ENCODE data around the gene MMP7.

MMP7 gene

DNA sequence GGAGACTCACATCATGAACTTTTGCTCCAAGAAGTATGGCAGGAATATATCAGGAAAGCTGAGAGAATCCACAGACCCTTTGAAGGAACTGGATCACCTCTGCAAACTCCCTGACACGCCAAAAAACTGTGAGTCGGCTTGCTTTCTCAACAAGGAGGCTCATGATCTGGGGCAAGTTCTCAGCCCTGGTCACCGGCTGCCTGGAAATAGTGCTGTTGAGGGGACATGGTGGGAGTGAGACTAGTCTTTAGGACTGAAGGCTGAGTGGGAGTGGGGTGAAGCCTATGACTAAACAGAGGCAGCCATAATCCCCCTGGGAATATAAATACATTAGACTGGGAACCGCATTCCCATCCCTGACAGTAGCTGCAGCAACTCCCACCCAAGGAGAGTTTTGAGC lies 8.4 kb upstream of the MMP7 start:
- DNase-seq (ENCODE audit: low read depth): no peak
- TF ChIP-seq, protein P1, sequence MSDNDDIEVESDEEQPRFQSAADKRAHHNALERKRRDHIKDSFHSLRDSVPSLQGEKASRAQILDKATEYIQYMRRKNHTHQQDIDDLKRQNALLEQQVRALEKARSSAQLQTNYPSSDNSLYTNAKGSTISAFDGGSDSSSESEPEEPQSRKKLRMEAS (IDR thresholded peaks at IDR 0.05; ENCODE audit: low read depth, low read length): no peak
- no peak for TF ChIP-seq POLR2A (IDR thresholded peaks at IDR 0.05; ENCODE audit: extremely low read depth, insufficient read length)
- TF ChIP-seq, protein P2, sequence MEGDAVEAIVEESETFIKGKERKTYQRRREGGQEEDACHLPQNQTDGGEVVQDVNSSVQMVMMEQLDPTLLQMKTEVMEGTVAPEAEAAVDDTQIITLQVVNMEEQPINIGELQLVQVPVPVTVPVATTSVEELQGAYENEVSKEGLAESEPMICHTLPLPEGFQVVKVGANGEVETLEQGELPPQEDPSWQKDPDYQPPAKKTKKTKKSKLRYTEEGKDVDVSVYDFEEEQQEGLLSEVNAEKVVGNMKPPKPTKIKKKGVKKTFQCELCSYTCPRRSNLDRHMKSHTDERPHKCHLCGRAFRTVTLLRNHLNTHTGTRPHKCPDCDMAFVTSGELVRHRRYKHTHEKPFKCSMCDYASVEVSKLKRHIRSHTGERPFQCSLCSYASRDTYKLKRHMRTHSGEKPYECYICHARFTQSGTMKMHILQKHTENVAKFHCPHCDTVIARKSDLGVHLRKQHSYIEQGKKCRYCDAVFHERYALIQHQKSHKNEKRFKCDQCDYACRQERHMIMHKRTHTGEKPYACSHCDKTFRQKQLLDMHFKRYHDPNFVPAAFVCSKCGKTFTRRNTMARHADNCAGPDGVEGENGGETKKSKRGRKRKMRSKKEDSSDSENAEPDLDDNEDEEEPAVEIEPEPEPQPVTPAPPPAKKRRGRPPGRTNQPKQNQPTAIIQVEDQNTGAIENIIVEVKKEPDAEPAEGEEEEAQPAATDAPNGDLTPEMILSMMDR (IDR thresholded peaks at IDR 0.05; ENCODE audit: low read depth, low read length): no peak
- TF ChIP-seq MYC (IDR thresholded peaks at IDR 0.05; ENCODE audit: low read depth, low read length): no peak
- no peak overlapping the region for H3K4me3 ChIP-seq (ENCODE audit: low read depth, low read length)

- TF ChIP-seq, protein P1 (IDR thresholded peaks at IDR 0.05; ENCODE audit: low read depth, low read length): no peak
- TF ChIP-seq, protein P2 (IDR thresholded peaks at IDR 0.05; ENCODE audit: low read depth, low read length): no peak
- TF ChIP-seq MYC (IDR thresholded peaks at IDR 0.05; ENCODE audit: low read depth, low read length): no peak
- no peak overlapping the region for H3K4me3 ChIP-seq (ENCODE audit: low read depth, low read length)
- DNase-seq (ENCODE audit: low read depth): no peak
These were observed 3.8 kb upstream of the MMP7 start for GRCh38 chr11:102534261-102534872.

DNA sequence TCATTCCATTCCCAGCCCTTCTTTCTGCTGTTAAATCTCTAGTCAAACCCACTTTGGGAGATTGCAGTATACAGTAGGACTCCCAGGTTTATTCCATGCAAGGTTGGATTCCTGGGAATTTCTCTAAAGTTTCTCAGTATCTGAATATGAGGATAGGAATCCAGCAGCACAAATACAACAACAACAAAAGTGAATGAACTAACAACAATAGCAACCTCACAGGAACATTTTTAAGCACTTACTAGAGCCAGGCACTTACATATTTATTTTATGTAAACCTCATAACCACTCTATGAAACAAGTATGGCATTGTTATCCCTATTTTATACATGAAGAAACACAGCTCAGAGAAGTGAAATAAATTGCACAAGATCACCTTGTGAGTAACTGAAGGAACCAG lies 1.9 kb downstream of the MMP7 start:
- no peak for DNase-seq (ENCODE audit: low read depth)
- TF ChIP-seq, protein P1 (IDR thresholded peaks at IDR 0.05; ENCODE audit: low read depth, low read length): no peak
- TF ChIP-seq MYC (IDR thresholded peaks at IDR 0.05; ENCODE audit: low read depth, low read length) (no peak), POLR2A (IDR thresholded peaks at IDR 0.05; ENCODE audit: extremely low read depth, insufficient read length) (no peak)
- TF ChIP-seq, protein P2 (IDR thresholded peaks at IDR 0.05; ENCODE audit: low read depth, low read length): no peak
- H3K4me3 ChIP-seq (ENCODE audit: low read depth, low read length): no peak overlapping the region

- TF ChIP-seq, protein P2 (IDR thresholded peaks at IDR 0.05; ENCODE audit: low read depth, low read length): no peak
- TF ChIP-seq, protein P1 (IDR thresholded peaks at IDR 0.05; ENCODE audit: low read depth, low read length): no peak
- TF ChIP-seq MYC (IDR thresholded peaks at IDR 0.05; ENCODE audit: low read depth, low read length) (no peak), POLR2A (IDR thresholded peaks at IDR 0.05; ENCODE audit: extremely low read depth, insufficient read length) (no peak)
- no peak for DNase-seq (ENCODE audit: low read depth)
- no peak overlapping the region for H3K4me3 ChIP-seq (ENCODE audit: low read depth, low read length)
These were observed 2.9 kb downstream of the MMP7 start for GRCh38 chr11:102527684-102528083.

DNA sequence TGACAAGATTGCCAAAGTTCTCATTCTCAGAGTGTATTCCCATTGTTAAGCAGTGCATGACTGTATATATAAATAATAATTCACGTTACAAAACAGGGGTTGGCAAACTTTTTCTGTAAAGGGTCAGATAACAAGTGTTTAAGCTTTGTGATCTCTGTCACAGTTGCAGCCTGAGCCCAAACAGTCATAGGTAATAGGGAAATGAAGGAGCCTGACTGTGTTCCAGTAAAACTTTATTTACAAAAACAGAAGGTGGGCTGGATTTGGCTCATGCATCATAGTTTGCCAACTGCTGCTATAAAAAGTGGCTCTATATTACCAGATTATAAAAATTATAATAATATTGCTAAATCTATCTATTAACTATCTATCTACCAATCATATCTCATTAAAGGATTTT lies 3.5 kb downstream of the MMP7 start:
- no peak overlapping the region for H3K4me3 ChIP-seq (ENCODE audit: low read depth, low read length)
- no peak for TF ChIP-seq MYC (IDR thresholded peaks at IDR 0.05; ENCODE audit: low read depth, low read length)
- TF ChIP-seq, protein P2 (IDR thresholded peaks at IDR 0.05; ENCODE audit: low read depth, low read length): no peak
- TF ChIP-seq, protein P1 (IDR thresholded peaks at IDR 0.05; ENCODE audit: low read depth, low read length): no peak
- no peak for TF ChIP-seq POLR2A (IDR thresholded peaks at IDR 0.05; ENCODE audit: extremely low read depth, insufficient read length)
- no peak for DNase-seq (ENCODE audit: low read depth)

Measured in NB4 (cell line).